K562 (cell line): ENCODE data around the gene DIPK1B. TPM values are rescaled to one million over a fixed set of nuclear protein-coding genes. Genes with fewer than 3 reads are reported as not detected.

ENCODE experiments used
- BCL6 ChIP-seq: fragments of 250-450 bp; sonication (Bioruptor Pico); IDR thresholded peaks from 2 replicates; pipeline ENCODE4 v1.4.0; 2020
- CBFA2T3 ChIP-seq: fragments of 450-650 bp; IDR thresholded peaks from 2 replicates; pipeline ENCODE4 v1.6.1; 2017
- CC2D1A ChIP-seq: fragments of 450-650 bp; IDR thresholded peaks from 2 replicates; pipeline ENCODE4 v1.6.1; 2017; ENCODE audit warnings: mild to moderate bottlenecking
- FOXK1 ChIP-seq: sonication (generic); formaldehyde crosslinking; IDR thresholded peaks from 2 replicates; pipeline ENCODE4 v1.8.0; 2022; ENCODE audit warnings: missing genetic modification reagents, mild to moderate bottlenecking, borderline replicate concordance
- GABPA ChIP-seq: fragments of 200-800 bp; sonication (Bioruptor generic); conservative IDR thresholded peaks from 2 replicates; pipeline ENCODE4 v1.6.1; 2016; ENCODE audit warnings: low read depth, missing genetic modification characterization, missing compliant biosample characterization
- HNRNPH1 ChIP-seq: fragments of 200-400 bp; formaldehyde crosslinking; optimal IDR thresholded peaks from 2 replicates; pipeline ENCODE3; 2017; ENCODE audit warnings: low read depth, mild to moderate bottlenecking, low read length, moderate library complexity
- HNRNPUL1 ChIP-seq: fragments of 200-400 bp; formaldehyde crosslinking; IDR thresholded peaks from 2 replicates; pipeline ENCODE4 v1.6.1; 2017; ENCODE audit warnings: low read length
- MYC ChIP-seq, 2 experiments: fragments of 250-450 bp in 1 of 2; sonication (Bioruptor Pico) in 1 of 2; IDR thresholded peaks; 2 replicates each; pipeline versions ENCODE4 v1.5.1 to v1.6.1; 2012 to 2021; ENCODE audit warnings: low read depth in 2 of 2, borderline replicate concordance in 1 of 2, improper control_type of control experiment in 1 of 2, low read length in 1 of 2, mild to moderate bottlenecking in 1 of 2, moderate library complexity in 1 of 2
- PPARD ChIP-seq: fragments of 250-450 bp; sonication (Bioruptor Pico); IDR thresholded peaks from 2 replicates; pipeline ENCODE4 v1.8.0; 2022; ENCODE audit warnings: inconsistent platforms, mild to moderate bottlenecking, moderate library complexity
- RUNX1 ChIP-seq: sonication (generic); IDR thresholded peaks from 2 replicates; pipeline ENCODE4 v1.6.1; 2016; ENCODE audit warnings: antibody characterized with exemption, low read depth
- SIN3A ChIP-seq, 2 experiments: fragments of 150-350 bp in 1 of 2; IDR thresholded peaks; 2 replicates each; pipeline ENCODE4 v1.6.1; 2011 to 2016; ENCODE audit warnings: borderline replicate concordance in 2 of 2, low read depth in 2 of 2, low read length in 2 of 2, mild to moderate bottlenecking in 2 of 2, moderate library complexity in 2 of 2; ENCODE audit not compliant: control insufficient read depth in 1 of 2
- SMAD3 ChIP-seq: fragments of 450-650 bp; formaldehyde crosslinking; conservative IDR thresholded peaks from 2 replicates; pipeline ENCODE4 v1.4.0; 2020; ENCODE audit warnings: mild to moderate bottlenecking
- SPI1 ChIP-seq: IDR thresholded peaks from 2 replicates; pipeline ENCODE4 v1.6.1; 2011; ENCODE audit warnings: low read depth, low read length, control low read depth, borderline replicate concordance
- ZNF232 ChIP-seq: sonication (generic); formaldehyde crosslinking; IDR thresholded peaks from 2 replicates; pipeline ENCODE4 v1.8.0; 2022; ENCODE audit warnings: mild to moderate bottlenecking, missing genetic modification reagents
- ZNF347 ChIP-seq: fragments of 450-650 bp; formaldehyde crosslinking; IDR thresholded peaks from 2 replicates; pipeline ENCODE4 v1.4.0; 2020; ENCODE audit warnings: low read depth, mild to moderate bottlenecking, moderate library complexity
- ZNF583 ChIP-seq: fragments of 250-450 bp; sonication (Bioruptor Pico); IDR thresholded peaks from 2 replicates; pipeline ENCODE4 v1.4.0; 2020
- polyA plus RNA-seq, 8 experiments: library from polyadenylated mRNA; depleted of rRNA in 4 of 8; stranded (reverse) in 5 of 8; unstranded in 3 of 8; fragments of >200 nt; fragmentation: Nextera tagmentation in 2 of 8; fragmentation: Illumina TruSeq in 1 of 8; extraction: Ambion mirVana in 2 of 8; extraction: Trizol in 1 of 8; gene quantifications; 2 replicates each; pipeline versions ENCODE4 v1.2.1 to v1.2.3, GENCODE V29; 2011 to 2014; ENCODE audit warnings: inconsistent platforms in 1 of 8, missing spikeins in 1 of 8
- total RNA-seq, 7 experiments: library from RNA; depleted of rRNA in 6 of 7; stranded (reverse); fragments of >200 nt in 6 of 7; fragmentation: Illumina TruSeq in 2 of 7; extraction: Trizol in 2 of 7; gene quantifications; 2 replicates each; pipeline versions ENCODE4 v1.2.1 to v1.2.3, GENCODE V29; 2011 to 2021; ENCODE audit warnings: low replicate concordance in 1 of 7
- TF ChIP-seq, protein P1 (sequence below): fragments of 200-800 bp; sonication (Bioruptor generic); IDR thresholded peaks from 2 replicates; pipeline ENCODE4 v1.6.1; 2017; ENCODE audit warnings: missing genetic modification characterization, missing compliant biosample characterization
- TF ChIP-seq, protein P2 (sequence below): IDR thresholded peaks from 2 replicates; pipeline ENCODE4 v1.6.1; 2011; ENCODE audit warnings: borderline replicate concordance, low read depth, mild to moderate bottlenecking, moderate library complexity, low read length; ENCODE audit not compliant: insufficient read depth, poor library complexity, severe bottlenecking
- TF ChIP-seq, protein P3 (sequence below): IDR thresholded peaks from 2 replicates; pipeline ENCODE4 v1.6.1; 2016; ENCODE audit warnings: missing genetic modification characterization, missing compliant biosample characterization

The DIPK1B gene
- total and polyA plus RNA-seq, 9 of the 15 experiments (the other 6 are each of a cell fraction or from before 2014, with no cell fraction given): 0.08 to 22.3 (median 5.9) TPM

DNA sequence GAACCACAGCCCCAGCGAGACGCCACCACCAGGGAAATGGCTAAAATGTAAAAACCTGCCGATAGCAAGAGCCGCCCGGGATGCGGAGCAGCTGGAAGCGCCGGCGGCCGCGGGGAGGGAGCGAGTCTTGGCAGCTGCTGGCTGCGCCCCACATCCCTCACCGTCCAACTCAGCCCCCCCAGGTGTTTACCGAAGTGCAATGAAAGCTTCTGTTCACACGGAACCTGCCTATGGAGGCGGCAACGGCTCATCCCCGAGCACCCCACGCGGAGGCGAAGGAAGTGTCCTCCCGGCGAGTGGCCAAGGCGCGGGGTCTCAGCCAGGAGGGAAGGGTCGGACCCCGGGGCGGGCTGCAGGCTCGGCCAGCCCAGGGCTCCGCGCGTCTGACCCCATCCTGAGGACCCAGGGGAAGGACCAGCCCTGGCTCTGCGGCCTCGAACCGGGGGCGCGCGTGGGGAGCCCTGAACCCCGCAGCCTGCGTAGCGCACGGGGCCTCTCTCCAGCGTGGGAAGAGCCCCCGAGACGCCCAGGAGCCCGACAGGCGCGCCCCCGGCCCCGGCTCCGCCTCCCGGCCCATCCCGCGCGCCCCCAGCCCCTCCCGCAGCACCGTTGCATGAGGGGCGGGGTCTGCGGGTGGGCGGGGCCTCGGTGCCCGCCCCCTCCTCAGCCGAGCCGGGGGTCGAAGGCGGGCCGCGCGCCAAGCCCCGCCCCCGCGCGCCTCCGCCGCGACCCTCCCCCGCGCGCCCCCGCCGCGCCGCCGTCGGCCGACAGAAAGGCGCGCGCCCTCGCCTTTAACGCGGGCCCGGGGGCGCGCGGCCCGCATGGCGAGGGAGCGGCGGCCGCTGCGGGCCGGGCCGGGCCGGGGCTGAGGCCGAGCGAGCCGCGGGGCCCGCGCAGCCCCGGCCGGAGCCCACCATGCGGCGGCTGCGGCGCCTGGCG lies at the start of gene DIPK1B (continued):
- TF ChIP-seq CBFA2T3 (no peak), BCL6 (CRISPR knock-in tag) (no peak), HNRNPUL1 (no peak), SMAD3 (CRISPR knock-in tag) (no peak), ZNF232 (0 out of 2 replicates have a peak, but pooled peaks have one; percentile 38), FOXK1 (CRISPR knock-in tag) (no peak), GABPA (tag) (no peak), CC2D1A (no peak), PPARD (CRISPR knock-in tag) (no peak), MYC (IDR thresholded peaks at IDR 0.05; ENCODE audit: low read depth, low read length) (no peak), MYC (CRISPR knock-in tag; IDR thresholded peaks at IDR 0.05; ENCODE audit: borderline replicate concordance, low read depth) (0 out of 2 replicates have a peak, but pooled peaks have one; percentile 41), ZNF347 (CRISPR knock-in tag) (no peak), HNRNPH1 (no peak), SPI1 (no peak), SIN3A (IDR thresholded peaks at IDR 0.05; ENCODE audit: borderline replicate concordance in 2 of 2, control insufficient read depth in 1 of 2, low read depth in 2 of 2, low read length in 2 of 2) (no peak), RUNX1 (no peak), ZNF583 (CRISPR knock-in tag) (no peak)
- TF ChIP-seq, protein P1, sequence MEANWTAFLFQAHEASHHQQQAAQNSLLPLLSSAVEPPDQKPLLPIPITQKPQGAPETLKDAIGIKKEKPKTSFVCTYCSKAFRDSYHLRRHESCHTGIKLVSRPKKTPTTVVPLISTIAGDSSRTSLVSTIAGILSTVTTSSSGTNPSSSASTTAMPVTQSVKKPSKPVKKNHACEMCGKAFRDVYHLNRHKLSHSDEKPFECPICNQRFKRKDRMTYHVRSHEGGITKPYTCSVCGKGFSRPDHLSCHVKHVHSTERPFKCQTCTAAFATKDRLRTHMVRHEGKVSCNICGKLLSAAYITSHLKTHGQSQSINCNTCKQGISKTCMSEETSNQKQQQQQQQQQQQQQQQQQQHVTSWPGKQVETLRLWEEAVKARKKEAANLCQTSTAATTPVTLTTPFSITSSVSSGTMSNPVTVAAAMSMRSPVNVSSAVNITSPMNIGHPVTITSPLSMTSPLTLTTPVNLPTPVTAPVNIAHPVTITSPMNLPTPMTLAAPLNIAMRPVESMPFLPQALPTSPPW: peak; percentile 70
- TF ChIP-seq, protein P2, sequence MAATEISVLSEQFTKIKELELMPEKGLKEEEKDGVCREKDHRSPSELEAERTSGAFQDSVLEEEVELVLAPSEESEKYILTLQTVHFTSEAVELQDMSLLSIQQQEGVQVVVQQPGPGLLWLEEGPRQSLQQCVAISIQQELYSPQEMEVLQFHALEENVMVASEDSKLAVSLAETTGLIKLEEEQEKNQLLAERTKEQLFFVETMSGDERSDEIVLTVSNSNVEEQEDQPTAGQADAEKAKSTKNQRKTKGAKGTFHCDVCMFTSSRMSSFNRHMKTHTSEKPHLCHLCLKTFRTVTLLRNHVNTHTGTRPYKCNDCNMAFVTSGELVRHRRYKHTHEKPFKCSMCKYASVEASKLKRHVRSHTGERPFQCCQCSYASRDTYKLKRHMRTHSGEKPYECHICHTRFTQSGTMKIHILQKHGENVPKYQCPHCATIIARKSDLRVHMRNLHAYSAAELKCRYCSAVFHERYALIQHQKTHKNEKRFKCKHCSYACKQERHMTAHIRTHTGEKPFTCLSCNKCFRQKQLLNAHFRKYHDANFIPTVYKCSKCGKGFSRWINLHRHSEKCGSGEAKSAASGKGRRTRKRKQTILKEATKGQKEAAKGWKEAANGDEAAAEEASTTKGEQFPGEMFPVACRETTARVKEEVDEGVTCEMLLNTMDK: no peak
- TF ChIP-seq, protein P3, sequence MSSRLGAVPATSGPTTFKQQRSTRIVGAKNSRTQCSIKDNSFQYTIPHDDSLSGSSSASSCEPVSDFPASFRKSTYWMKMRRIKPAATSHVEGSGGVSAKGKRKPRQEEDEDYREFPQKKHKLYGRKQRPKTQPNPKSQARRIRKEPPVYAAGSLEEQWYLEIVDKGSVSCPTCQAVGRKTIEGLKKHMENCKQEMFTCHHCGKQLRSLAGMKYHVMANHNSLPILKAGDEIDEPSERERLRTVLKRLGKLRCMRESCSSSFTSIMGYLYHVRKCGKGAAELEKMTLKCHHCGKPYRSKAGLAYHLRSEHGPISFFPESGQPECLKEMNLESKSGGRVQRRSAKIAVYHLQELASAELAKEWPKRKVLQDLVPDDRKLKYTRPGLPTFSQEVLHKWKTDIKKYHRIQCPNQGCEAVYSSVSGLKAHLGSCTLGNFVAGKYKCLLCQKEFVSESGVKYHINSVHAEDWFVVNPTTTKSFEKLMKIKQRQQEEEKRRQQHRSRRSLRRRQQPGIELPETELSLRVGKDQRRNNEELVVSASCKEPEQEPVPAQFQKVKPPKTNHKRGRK (tag): no peak
